ENCODE measurements around the gene TCF21. TPM values are rescaled to one million over a fixed set of nuclear protein-coding genes. Genes with fewer than 3 reads are reported as not detected.
A peak's percentile ranks its signal among the peaks of the same experiment; 100 is the strongest.

Gene TCF21
- total RNA-seq, 1 experiment from 2014 or later = not detected

- no TSS peak for BruUV-seq (replicated peaks)
- Histone ChIP-seq H3K27ac (no peak overlapping the region), H3K27me3 (ENCODE audit: insufficient read depth, low read depth) (no peaks in the 10 kb centered on the region), H3K4me2 (peak overlapping the region; percentile 76), H2AFZ (peak overlapping the region; percentile 99), H3K4me1 (replicated peaks; ENCODE audit: insufficient read depth) (peaks cover 7% of the 10 kb centered on the region; the same call in 1 of the 2 replicates), H3K9me3 (ENCODE audit: insufficient read depth, low read depth) (no peaks in the 10 kb centered on the region), H4K20me1 (ENCODE audit: insufficient read depth) (no peaks in the 10 kb centered on the region), H3F3A (ENCODE audit: insufficient read depth, low read depth) (no peaks in the 10 kb centered on the region), H3K36me3 (ENCODE audit: low read depth) (no peaks in the 10 kb centered on the region), H3K79me2 (ENCODE audit: low read depth) (no peaks in the 10 kb centered on the region), H3K4me3 (peak overlapping the region; percentile 84), H3K9me2 (ENCODE audit: insufficient read depth) (no peaks in the 10 kb centered on the region)
- CTCF ChIA-PET = interaction anchor here (0.5 kb wide), 1 partner anchor 914 kb away, joined by 5 read pairs; no protein-coding TSS in a partner anchor
- POLR2A ChIA-PET (ENCODE audit: unreplicated experiment) = interaction anchor here (0.7 kb wide), 1 partner anchor 759 kb away, joined by 5 read pairs; no protein-coding TSS in a partner anchor
- DNase-seq = no peak
- TF ChIP-seq CTCF (conservative IDR thresholded peaks at IDR 0.05) (no peak), EZH2 (IDR thresholded peaks at IDR 0.05; ENCODE audit: low read depth) (no peak)
- intact Hi-C loops (cut with micrococcal nuclease; ENCODE audit: unreplicated experiment) = no loop called here
Observed at GRCh38 chr6:133890711-133891148, 1.8 kb downstream of the TCF21 start.

GRCh38 chr6:133891149-133891926, 2.4 kb downstream of the TCF21 start:
- CTCF ChIA-PET = no interaction called here
- intact Hi-C loops (cut with micrococcal nuclease; ENCODE audit: unreplicated experiment) = no loop called here
- no peaks in the 10 kb centered on the region for H3K27me3 ChIP-seq (ENCODE audit: insufficient read depth, low read depth)

More at GRCh38 chr6:133891149-133891926, 2.4 kb downstream of the TCF21 start:
- Histone ChIP-seq H3K4me2 (peak overlapping the region; percentile 76), H3K79me2 (ENCODE audit: low read depth) (no peaks in the 10 kb centered on the region), H3K4me1 (replicated peaks; ENCODE audit: insufficient read depth) (peaks cover 7% of the 10 kb centered on the region; the same call in 1 of the 2 replicates), H3K36me3 (ENCODE audit: low read depth) (no peaks in the 10 kb centered on the region), H3K4me3 (peak overlapping the region; percentile 84), H3K9me2 (ENCODE audit: insufficient read depth) (no peaks in the 10 kb centered on the region), H3K9me3 (ENCODE audit: insufficient read depth, low read depth) (no peaks in the 10 kb centered on the region), H2AFZ (peak overlapping the region; percentile 99), H3K27ac (no peak overlapping the region), H3F3A (ENCODE audit: insufficient read depth, low read depth) (no peaks in the 10 kb centered on the region), H4K20me1 (ENCODE audit: insufficient read depth) (no peaks in the 10 kb centered on the region)
- peak in 1 of 2 experiments; percentile 18 for DNase-seq
- POLR2A ChIA-PET (ENCODE audit: unreplicated experiment) = interaction anchor here (0.7 kb wide), 1 partner anchor 759 kb away, joined by 5 read pairs; no protein-coding TSS in a partner anchor
- no peak for TF ChIP-seq EZH2 (IDR thresholded peaks at IDR 0.05; ENCODE audit: low read depth)
- no peak for TF ChIP-seq CTCF (conservative IDR thresholded peaks at IDR 0.05)
- no TSS peak for BruUV-seq (replicated peaks)
